Neural cell (in vitro differentiated cells): ENCODE data around the gene GPALPP1. TPM values are rescaled to one million over a fixed set of nuclear protein-coding genes. Genes with fewer than 3 reads are reported as not detected.

ENCODE experiments used
- H2AFZ ChIP-seq: fragments of 200-600, 300-800 bp; sonication (generic), shearing (Covaris generic); 2 replicates; pipeline ENCODE4 v1.6.0; 2014; ENCODE audit warnings: low read depth, mild to moderate bottlenecking, antibody characterized with exemption, low read length, moderate library complexity
- H3F3A ChIP-seq: fragments of 200-600 bp; shearing (Covaris generic); 2 replicates; pipeline ENCODE4 v1.6.1; 2016; ENCODE audit warnings: mild to moderate bottlenecking, moderate library complexity, mixed read lengths, antibody characterized with exemption, low read length; ENCODE audit not compliant: insufficient read depth, poor library complexity, severe bottlenecking
- H3K27ac ChIP-seq: fragments of 200-600, 300-800 bp; sonication (generic), shearing (Covaris generic); 2 replicates; pipeline ENCODE4 v1.5.1; 2014; ENCODE audit warnings: mild to moderate bottlenecking, low read length, moderate library complexity
- H3K27me3 ChIP-seq: fragments of 300-800, 200-600 bp; sonication (generic), shearing (Covaris generic); 2 replicates; pipeline ENCODE4 v1.6.0; 2014; ENCODE audit warnings: mild to moderate bottlenecking, low read depth, low read length, moderate library complexity; ENCODE audit not compliant: insufficient read depth
- H3K36me3 ChIP-seq: fragments of 300-800, 200-600 bp; sonication (generic), shearing (Covaris generic); 2 replicates; pipeline ENCODE4 v1.5.1; 2014; ENCODE audit warnings: mild to moderate bottlenecking, antibody characterized with exemption, low read length, moderate library complexity; ENCODE audit not compliant: insufficient read depth
- H3K4me2 ChIP-seq: fragments of 300-800, 200-600 bp; sonication (generic), shearing (Covaris generic); 2 replicates; pipeline ENCODE4 v1.6.0; 2014; ENCODE audit warnings: mild to moderate bottlenecking, low read length
- H3K4me3 ChIP-seq: fragments of 300-800, 200-600 bp; sonication (generic), shearing (Covaris generic); 2 replicates; pipeline ENCODE4 v1.5.1; 2014; ENCODE audit warnings: mild to moderate bottlenecking, low read length, moderate library complexity
- H3K79me2 ChIP-seq: fragments of 200-600 bp; shearing (Covaris generic); replicated peaks from 2 replicates; pipeline ENCODE4 v1.6.0; 2014; ENCODE audit warnings: mild to moderate bottlenecking, low read length, moderate library complexity; ENCODE audit not compliant: insufficient read depth
- H3K9ac ChIP-seq: fragments of 300-800, 200-600 bp; sonication (generic), shearing (Covaris generic); 2 replicates; pipeline ENCODE4 v1.6.1; 2016; ENCODE audit warnings: mild to moderate bottlenecking, low read length, mixed read lengths
- H3K9me2 ChIP-seq: fragments of 200-600 bp; shearing (Covaris generic); 2 replicates; pipeline ENCODE4 v1.6.1; 2016; ENCODE audit warnings: mild to moderate bottlenecking, low read length, mixed read lengths; ENCODE audit not compliant: insufficient read depth
- H3K9me3 ChIP-seq: fragments of 200-600, 300-800 bp; sonication (generic), shearing (Covaris generic); 2 replicates; pipeline ENCODE4 v1.6.1; 2016; ENCODE audit warnings: mild to moderate bottlenecking, mixed run types, low read length, moderate library complexity, mixed read lengths
- H4K20me1 ChIP-seq: fragments of 200-600 bp; shearing (Covaris generic); 2 replicates; pipeline ENCODE4 v1.6.1; 2016; ENCODE audit warnings: mild to moderate bottlenecking, mixed run types; ENCODE audit not compliant: insufficient read depth
- EP300 ChIP-seq: fragments of 450-650 bp; conservative IDR thresholded peaks from 2 replicates; pipeline ENCODE4 v1.6.1; 2014; ENCODE audit warnings: antibody characterized with exemption, mild to moderate bottlenecking, moderate library complexity; ENCODE audit not compliant: poor library complexity, severe bottlenecking
- EZH2 ChIP-seq: fragments of 200-600, 300-800 bp; shearing (Covaris generic), sonication (generic); IDR thresholded peaks from 2 replicates; pipeline ENCODE4 v1.6.1; 2014; ENCODE audit warnings: antibody characterized with exemption, low read length, borderline replicate concordance, mild to moderate bottlenecking; ENCODE audit not compliant: insufficient read depth, poor library complexity, severe bottlenecking
- MXI1 ChIP-seq: fragments of 450-650 bp; conservative IDR thresholded peaks from 2 replicates; pipeline ENCODE4 v1.6.1; 2014; ENCODE audit warnings: antibody characterized with exemption, mild to moderate bottlenecking; ENCODE audit not compliant: poor library complexity, severe bottlenecking
- POLR2AphosphoS5 ChIP-seq: IDR thresholded peaks from 2 replicates; pipeline ENCODE4 v1.6.1; 2012
- RAD21 ChIP-seq: fragments of 450-650 bp; conservative IDR thresholded peaks from 2 replicates; pipeline ENCODE4 v1.6.1; 2014; ENCODE audit warnings: antibody characterized with exemption, mild to moderate bottlenecking, moderate library complexity
- SMC3 ChIP-seq: fragments of 450-650 bp; conservative IDR thresholded peaks from 2 replicates; pipeline ENCODE4 v1.6.1; 2014; ENCODE audit warnings: antibody characterized with exemption, mild to moderate bottlenecking, moderate library complexity; ENCODE audit not compliant: poor library complexity
- TAF1 ChIP-seq: IDR thresholded peaks from 2 replicates; pipeline ENCODE4 v1.6.1; 2012; ENCODE audit warnings: low read depth
- polyA plus RNA-seq: library from polyadenylated mRNA; depleted of rRNA; stranded (reverse); fragments of >200 nt; gene quantifications from 2 replicates; pipeline ENCODE4 v1.2.3, GENCODE V29; 2014
- TF ChIP-seq, protein P1 (sequence below): fragments of 450-650 bp; IDR thresholded peaks from 2 replicates; pipeline ENCODE4 v1.5.1; 2014; ENCODE audit warnings: antibody characterized with exemption, mild to moderate bottlenecking, moderate library complexity; ENCODE audit not compliant: poor library complexity, severe bottlenecking
- TF ChIP-seq, protein P2 (sequence below): IDR thresholded peaks from 2 replicates; pipeline ENCODE4 v1.6.1; 2012; ENCODE audit warnings: borderline replicate concordance

Gene GPALPP1
- polyA plus RNA-seq, 1 donor from 2014 or later: 49.7 TPM

DNA sequence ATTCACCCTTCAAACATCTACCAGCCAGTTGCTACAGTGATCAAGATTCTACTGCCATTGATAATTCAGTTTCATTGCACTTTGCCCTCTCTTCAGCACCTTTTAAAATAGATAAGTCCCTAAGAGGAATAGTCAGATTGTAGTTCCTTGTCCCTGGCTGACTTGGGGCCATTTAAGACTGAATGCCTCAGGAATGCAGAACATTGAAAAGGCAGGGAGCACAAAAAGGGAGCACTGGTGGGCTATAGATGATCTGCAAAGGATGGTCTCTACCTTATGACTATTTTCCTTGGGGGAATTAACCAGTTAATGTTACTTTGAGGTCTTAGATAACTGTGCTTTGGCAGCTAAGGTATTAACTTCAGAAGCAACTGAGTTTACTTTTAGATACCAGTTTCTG is 46.9 kb downstream of the GPALPP1 start:
- Histone ChIP-seq H3K27me3 (no peaks in the 10 kb centered on the region), H3K4me3 (no peak overlapping the region), H3K9me3 (no peaks in the 10 kb centered on the region), H3K9ac (no peak overlapping the region), H3K79me2 (no peaks in the 10 kb centered on the region), H3K27ac (no peak overlapping the region), H3K9me2 (no peaks in the 10 kb centered on the region), H4K20me1 (no peaks in the 10 kb centered on the region), H2AFZ (no peak overlapping the region), H3K36me3 (no peaks in the 10 kb centered on the region), H3K4me2 (no peak overlapping the region), H3F3A (no peaks in the 10 kb centered on the region)
- TF ChIP-seq RAD21: no peak
- TF ChIP-seq MXI1: no peak

DNA sequence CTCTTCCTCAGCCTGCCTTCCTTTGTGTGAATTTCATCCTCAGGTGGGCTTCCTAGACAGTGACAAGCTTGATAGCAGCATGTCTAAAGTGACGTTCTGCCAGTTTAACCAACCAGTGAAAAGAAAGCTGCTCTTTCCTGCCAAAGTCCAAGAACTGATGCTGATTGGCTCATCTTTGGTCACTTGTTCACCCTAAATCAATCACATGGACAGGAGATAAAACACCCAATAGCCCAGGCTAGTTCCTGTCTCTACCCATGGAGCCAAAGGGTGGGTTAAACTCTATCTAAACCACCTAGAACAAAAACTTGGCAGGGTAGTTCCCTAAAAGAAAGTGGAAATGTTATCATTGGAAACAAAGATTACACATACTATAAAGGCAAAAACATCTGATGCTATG is 50.8 kb downstream of the GPALPP1 start:
- no peak overlapping the region for H3K27ac ChIP-seq
- no peaks in the 10 kb centered on the region for H3K27me3 ChIP-seq
- H3K36me3 ChIP-seq: no peaks in the 10 kb centered on the region
- H3K4me3 ChIP-seq: no peak overlapping the region
- no peak overlapping the region for H2AFZ ChIP-seq
- no peaks in the 10 kb centered on the region for H3K9me2 ChIP-seq
- TF ChIP-seq SMC3 (no peak), EP300 (no peak)
- H3K9ac ChIP-seq: no peak overlapping the region
- no peaks in the 10 kb centered on the region for H3K79me2 ChIP-seq
- H3K9me3 ChIP-seq: no peaks in the 10 kb centered on the region
- no peaks in the 10 kb centered on the region for H4K20me1 ChIP-seq
- H3K4me2 ChIP-seq: no peak overlapping the region
- H3F3A ChIP-seq: no peaks in the 10 kb centered on the region

DNA sequence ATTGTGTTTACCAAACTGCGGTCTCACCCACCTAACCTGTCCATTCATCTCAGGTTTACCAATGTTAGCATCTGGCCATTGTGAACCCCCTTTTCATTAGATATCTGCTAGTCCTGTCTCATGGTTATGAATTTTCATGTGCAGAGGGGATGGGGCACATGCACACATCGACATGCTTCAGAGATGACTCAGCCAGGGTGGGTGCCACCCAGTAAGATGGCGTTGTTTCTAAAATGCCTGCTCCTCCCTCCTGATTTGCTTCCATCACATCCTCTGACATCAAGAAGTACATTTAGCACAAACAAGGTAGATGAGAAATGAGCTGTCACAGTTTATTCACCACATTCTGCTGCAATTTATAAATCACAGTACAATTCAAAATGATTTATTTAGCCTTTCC is 51.3 kb downstream of the GPALPP1 start:
- Histone ChIP-seq H3K36me3 (no peaks in the 10 kb centered on the region), H3K27ac (no peak overlapping the region), H3K9ac (no peak overlapping the region), H3K9me3 (no peaks in the 10 kb centered on the region), H3K4me3 (no peak overlapping the region), H3K9me2 (no peaks in the 10 kb centered on the region), H3K4me2 (no peak overlapping the region), H4K20me1 (no peaks in the 10 kb centered on the region), H3K79me2 (no peaks in the 10 kb centered on the region), H3F3A (no peaks in the 10 kb centered on the region), H2AFZ (no peak overlapping the region), H3K27me3 (no peaks in the 10 kb centered on the region)
- TF ChIP-seq RAD21 (no peak), SMC3 (no peak), EP300 (no peak), EZH2 (no peak), TAF1 (no peak), POLR2AphosphoS5 (no peak), MXI1 (no peak)
- TF ChIP-seq, protein P1, sequence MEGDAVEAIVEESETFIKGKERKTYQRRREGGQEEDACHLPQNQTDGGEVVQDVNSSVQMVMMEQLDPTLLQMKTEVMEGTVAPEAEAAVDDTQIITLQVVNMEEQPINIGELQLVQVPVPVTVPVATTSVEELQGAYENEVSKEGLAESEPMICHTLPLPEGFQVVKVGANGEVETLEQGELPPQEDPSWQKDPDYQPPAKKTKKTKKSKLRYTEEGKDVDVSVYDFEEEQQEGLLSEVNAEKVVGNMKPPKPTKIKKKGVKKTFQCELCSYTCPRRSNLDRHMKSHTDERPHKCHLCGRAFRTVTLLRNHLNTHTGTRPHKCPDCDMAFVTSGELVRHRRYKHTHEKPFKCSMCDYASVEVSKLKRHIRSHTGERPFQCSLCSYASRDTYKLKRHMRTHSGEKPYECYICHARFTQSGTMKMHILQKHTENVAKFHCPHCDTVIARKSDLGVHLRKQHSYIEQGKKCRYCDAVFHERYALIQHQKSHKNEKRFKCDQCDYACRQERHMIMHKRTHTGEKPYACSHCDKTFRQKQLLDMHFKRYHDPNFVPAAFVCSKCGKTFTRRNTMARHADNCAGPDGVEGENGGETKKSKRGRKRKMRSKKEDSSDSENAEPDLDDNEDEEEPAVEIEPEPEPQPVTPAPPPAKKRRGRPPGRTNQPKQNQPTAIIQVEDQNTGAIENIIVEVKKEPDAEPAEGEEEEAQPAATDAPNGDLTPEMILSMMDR: no peak
- TF ChIP-seq, protein P2, sequence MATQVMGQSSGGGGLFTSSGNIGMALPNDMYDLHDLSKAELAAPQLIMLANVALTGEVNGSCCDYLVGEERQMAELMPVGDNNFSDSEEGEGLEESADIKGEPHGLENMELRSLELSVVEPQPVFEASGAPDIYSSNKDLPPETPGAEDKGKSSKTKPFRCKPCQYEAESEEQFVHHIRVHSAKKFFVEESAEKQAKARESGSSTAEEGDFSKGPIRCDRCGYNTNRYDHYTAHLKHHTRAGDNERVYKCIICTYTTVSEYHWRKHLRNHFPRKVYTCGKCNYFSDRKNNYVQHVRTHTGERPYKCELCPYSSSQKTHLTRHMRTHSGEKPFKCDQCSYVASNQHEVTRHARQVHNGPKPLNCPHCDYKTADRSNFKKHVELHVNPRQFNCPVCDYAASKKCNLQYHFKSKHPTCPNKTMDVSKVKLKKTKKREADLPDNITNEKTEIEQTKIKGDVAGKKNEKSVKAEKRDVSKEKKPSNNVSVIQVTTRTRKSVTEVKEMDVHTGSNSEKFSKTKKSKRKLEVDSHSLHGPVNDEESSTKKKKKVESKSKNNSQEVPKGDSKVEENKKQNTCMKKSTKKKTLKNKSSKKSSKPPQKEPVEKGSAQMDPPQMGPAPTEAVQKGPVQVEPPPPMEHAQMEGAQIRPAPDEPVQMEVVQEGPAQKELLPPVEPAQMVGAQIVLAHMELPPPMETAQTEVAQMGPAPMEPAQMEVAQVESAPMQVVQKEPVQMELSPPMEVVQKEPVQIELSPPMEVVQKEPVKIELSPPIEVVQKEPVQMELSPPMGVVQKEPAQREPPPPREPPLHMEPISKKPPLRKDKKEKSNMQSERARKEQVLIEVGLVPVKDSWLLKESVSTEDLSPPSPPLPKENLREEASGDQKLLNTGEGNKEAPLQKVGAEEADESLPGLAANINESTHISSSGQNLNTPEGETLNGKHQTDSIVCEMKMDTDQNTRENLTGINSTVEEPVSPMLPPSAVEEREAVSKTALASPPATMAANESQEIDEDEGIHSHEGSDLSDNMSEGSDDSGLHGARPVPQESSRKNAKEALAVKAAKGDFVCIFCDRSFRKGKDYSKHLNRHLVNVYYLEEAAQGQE: no peak
